Adrenal gland (tissue), 12 donors: ENCODE data around the gene PCSK6. TPM values are rescaled to one million over a fixed set of nuclear protein-coding genes. Genes with fewer than 3 reads are reported as not detected.
A peak's percentile ranks its signal among the peaks of the same experiment; 100 is the strongest.
"Not testable (repeated sequence)": the region's sequence is repeated elsewhere in the genome, so short reads cannot be mapped to it uniquely, and the experiment has no call there.

ENCODE experiments used
- DNase-seq, 7 donors: peaks; one replicate each; pipeline ENCODE4 v3.0.0-alpha.2; 2019 to 2020
- H3K27ac ChIP-seq, 5 donors: fragments of 200-600 bp; sonication (generic) in 4 of 5; 1 replicate in 3 of 5; 2 replicates in 2 of 5; pipeline versions ENCODE4 v1.5.1 to v1.8.0; 2016 to 2020; ENCODE audit warnings: mild to moderate bottlenecking in 1 of 5
- H3K27me3 ChIP-seq: fragments of 200-600 bp; 2 replicates; pipeline ENCODE4 v1.8.0; 2021
- H3K36me3 ChIP-seq, 2 donors: fragments of 200-600 bp; replicated peaks in 1 of 2; 1 replicate in 1 of 2; 2 replicates in 1 of 2; pipeline versions ENCODE4 v1.5.1 to v1.8.0; 2018 to 2022
- H3K4me1 ChIP-seq, 2 donors: fragments of 200-600 bp; replicated peaks in 1 of 2; 1 replicate in 1 of 2; 2 replicates in 1 of 2; pipeline versions ENCODE4 v1.5.1 to v1.8.0; 2018 to 2021
- H3K4me3 ChIP-seq, 4 donors: fragments of 200-600 bp; sonication (generic) in 3 of 4; one replicate each; pipeline ENCODE4 v1.5.1; 2016 to 2018
- H3K9me3 ChIP-seq, 3 donors: fragments of 200-600 bp; sonication (generic) in 1 of 3; replicated peaks in 1 of 3; 1 replicate in 2 of 3; 2 replicates in 1 of 3; pipeline versions ENCODE4 v1.5.1 to v1.8.0; 2016 to 2021
- POLR2A ChIP-seq, 2 donors: fragments of 450-650 bp; IDR thresholded peaks; one replicate each; pipeline ENCODE4 v1.6.1; 2017; ENCODE audit warnings: antibody characterized with exemption in 2 of 2, mild to moderate bottlenecking in 2 of 2, moderate library complexity in 1 of 2
- WGBS, 4 donors: extraction: QIAGEN DNeasy Blood & Tissue Kit in 2 of 4; methylation state at CpG; one replicate each; pipeline versions ENCODE4 v1.1.5 to v1.1.7; 2013 to 2017; 5-methylcytosine and 5-hydroxymethylcytosine counted together
- intact Hi-C, 2 donors: fragments of 100-400 bp; cut with DNase I; formaldehyde crosslinking; loops; one replicate each; pipeline versions ENCODE4 v1.14.1 to v1.15.0; 2022 to 2023
- polyA plus RNA-seq, 3 donors: library from polyadenylated mRNA; stranded (reverse); fragments of 200-250 nt in 2 of 3; fragments of 350-450 nt in 1 of 3; fragmentation: Illumina TruSeq in 1 of 3; extraction: RNeasy Lipid Tissue Mini Kit (QIAGEN cat#74804) in 1 of 3; gene quantifications; one replicate each; pipeline ENCODE4 v1.2.3, GENCODE V29; 2013 to 2014
- total RNA-seq, 9 donors: library from RNA; depleted of rRNA in 4 of 9; stranded (reverse); fragments of >200 nt in 4 of 9; fragments of 120-200 nt in 1 of 9; fragmentation: NEBNext Ultra II Directional in 1 of 9; extraction: Animal tissue kit (Norgen Biotek cat#: 25700) in 1 of 9; gene quantifications; one replicate each; pipeline versions ENCODE4 v1.1.0 to v1.2.4, GENCODE V29; 2013 to 2023
- TF ChIP-seq, protein P1 (sequence below), 6 experiments: fragments of 450-650 bp in 4 of 6; fragments of 200-600 bp in 2 of 6; sonication (generic) in 1 of 6; IDR thresholded peaks; 1 replicate in 5 of 6; 2 replicates in 1 of 6; pipeline versions ENCODE4 v1.5.1 to v1.8.0; 2016 to 2021; ENCODE audit warnings: antibody characterized with exemption in 6 of 6, mild to moderate bottlenecking in 2 of 6, moderate library complexity in 1 of 6
- donor health status: healthy with polysubstance abuse.
- donor health status: Bipolar disorder and iron deficiency.
- donor health status: DM: yes; HTN: yes; CAD: no.
- donor health status: DM: no; HTN: no; CAD: no.
- donor health status: DM: no; HTN: no; CAD: no.
- donor health status: DM: yes; HTN: yes; CAD: no.

The PCSK6 gene
- total and polyA plus RNA-seq, 12 donors = 0.88 to 53.0 (median 5.6) TPM

DNA sequence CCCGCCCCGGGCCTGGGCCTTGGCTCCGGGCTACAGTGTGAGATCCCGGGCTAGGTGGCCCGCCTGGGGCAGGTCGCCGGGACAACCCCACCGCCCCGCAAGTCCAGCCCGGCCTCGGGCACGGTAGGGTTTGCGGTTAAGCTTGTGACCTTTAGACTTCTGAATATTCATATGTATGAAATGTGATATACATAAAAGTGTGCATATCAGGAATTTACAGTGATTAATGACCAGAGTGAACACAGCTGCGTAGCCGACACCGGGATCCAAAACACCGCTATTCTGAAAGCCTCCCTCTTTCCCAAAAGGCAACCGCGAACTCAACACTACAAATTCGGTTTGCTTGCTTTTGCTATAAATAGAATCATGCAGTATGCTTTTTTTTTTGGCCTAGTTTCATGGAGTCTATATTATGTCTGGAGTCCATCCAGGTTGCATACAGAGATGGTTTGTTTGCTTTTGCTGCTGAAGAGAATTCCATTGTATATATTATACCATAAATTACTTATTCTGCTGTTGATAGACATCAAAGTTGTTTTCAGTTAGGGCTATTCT lies 193.8 kb downstream of the PCSK6 start:
- Histone ChIP-seq H3K4me1 (peaks cover 19 to 28% of the 10 kb centered on the region in 2 donors), H3K4me3 (peak overlapping the region; percentile 57 to 86 (median 70)), H3K27me3 (no peaks in the 10 kb centered on the region), H3K9me3 (no peaks in the 10 kb centered on the region), H3K27ac (peak overlapping the region in 4 of 5 donors; percentile 89 to 96 (median 94)), H3K36me3 (no peaks in the 10 kb centered on the region)
- DNase-seq = no peak
- 1 to 2% (median 1%) methylated on average over 18 to 20 of the region's 20 CpGs for WGBS, 4 donors
- intact Hi-C loops = loop anchor here in 1 of 2 donors (5.0 kb wide), 1 partner anchor 347 kb away; no protein-coding TSS in a partner anchor
- TF ChIP-seq, protein P1, sequence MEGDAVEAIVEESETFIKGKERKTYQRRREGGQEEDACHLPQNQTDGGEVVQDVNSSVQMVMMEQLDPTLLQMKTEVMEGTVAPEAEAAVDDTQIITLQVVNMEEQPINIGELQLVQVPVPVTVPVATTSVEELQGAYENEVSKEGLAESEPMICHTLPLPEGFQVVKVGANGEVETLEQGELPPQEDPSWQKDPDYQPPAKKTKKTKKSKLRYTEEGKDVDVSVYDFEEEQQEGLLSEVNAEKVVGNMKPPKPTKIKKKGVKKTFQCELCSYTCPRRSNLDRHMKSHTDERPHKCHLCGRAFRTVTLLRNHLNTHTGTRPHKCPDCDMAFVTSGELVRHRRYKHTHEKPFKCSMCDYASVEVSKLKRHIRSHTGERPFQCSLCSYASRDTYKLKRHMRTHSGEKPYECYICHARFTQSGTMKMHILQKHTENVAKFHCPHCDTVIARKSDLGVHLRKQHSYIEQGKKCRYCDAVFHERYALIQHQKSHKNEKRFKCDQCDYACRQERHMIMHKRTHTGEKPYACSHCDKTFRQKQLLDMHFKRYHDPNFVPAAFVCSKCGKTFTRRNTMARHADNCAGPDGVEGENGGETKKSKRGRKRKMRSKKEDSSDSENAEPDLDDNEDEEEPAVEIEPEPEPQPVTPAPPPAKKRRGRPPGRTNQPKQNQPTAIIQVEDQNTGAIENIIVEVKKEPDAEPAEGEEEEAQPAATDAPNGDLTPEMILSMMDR (IDR thresholded peaks at IDR 0.05) = no peak
- no peak for TF ChIP-seq POLR2A (IDR thresholded peaks at IDR 0.05)

DNA sequence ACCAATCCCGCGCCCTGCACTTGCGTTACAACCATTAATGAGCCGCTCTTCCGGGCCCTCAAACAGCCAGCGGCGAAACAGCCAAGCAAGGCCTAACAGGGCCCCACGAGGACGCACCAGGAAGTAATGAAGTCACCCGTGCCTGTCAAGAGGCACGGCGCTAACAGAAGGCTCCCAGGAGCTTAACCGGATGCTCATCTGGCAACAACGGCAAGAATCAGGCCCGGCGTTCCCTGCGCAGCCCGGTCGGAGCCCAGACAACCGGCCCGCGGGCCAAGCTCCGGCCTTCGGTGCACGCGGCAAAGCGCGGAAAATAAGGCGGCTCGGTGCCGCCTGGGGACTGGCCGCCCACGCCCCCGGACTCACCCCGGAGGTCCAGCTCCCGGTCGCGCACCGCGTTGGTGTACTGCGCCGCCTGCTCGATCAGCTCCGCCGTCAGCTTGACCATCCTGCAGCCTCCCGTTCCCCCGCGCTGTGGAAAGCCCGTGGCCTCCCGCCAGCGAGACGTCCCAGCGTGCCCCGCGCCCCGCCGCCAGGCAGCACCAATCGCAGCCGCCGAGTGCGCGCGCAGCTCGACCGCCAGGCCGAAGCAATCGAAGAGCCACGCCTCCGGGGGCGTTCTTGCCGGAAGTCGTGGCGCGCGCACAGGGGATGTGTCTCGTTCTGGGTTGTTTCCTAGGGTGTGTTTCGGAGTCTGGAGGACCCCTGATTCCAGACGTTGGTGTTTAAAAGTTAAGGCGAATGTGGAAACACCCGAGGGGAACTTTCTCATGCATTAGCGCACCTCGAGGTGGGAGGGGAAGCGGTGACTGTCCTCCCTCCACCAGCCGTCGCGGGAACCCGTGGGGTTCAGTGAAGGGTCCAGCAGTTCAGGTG lies 194.5 kb downstream of the PCSK6 start, which contains the start of gene SNRPA1:
SNRPA1 (minus strand) TSS at position 518 of the 876 bp plus-strand sequence; CDS start at position 448, 70 bp downstream.
- peak; percentile 97 to 99 (median 98) for DNase-seq
- no peaks in the 10 kb centered on the region for H3K27me3 ChIP-seq
- no peaks in the 10 kb centered on the region for H3K36me3 ChIP-seq
- TF ChIP-seq POLR2A (IDR thresholded peaks at IDR 0.05) = peak; percentile 76 to 81
- TF ChIP-seq, protein P1 (IDR thresholded peaks at IDR 0.05) = no peak
- whole genome bisulfite sequencing, 4 donors = 0 to 1% (median 0%) methylated on average over 17 to 87 of the region's 87 CpGs
- H3K4me1 ChIP-seq = peaks cover 19 to 28% of the 10 kb centered on the region in 2 donors
- H3K27ac ChIP-seq = peak within 1 kb of the TSS; percentile 75 to 96 (median 92)
- peak within 1 kb of the TSS; percentile 57 to 86 (median 70) for H3K4me3 ChIP-seq
- H3K9me3 ChIP-seq = no peaks in the 10 kb centered on the region
- intact Hi-C loops = loop anchor here in 1 of 2 donors (5.0 kb wide), 1 partner anchor 347 kb away; no protein-coding TSS in a partner anchor

DNA sequence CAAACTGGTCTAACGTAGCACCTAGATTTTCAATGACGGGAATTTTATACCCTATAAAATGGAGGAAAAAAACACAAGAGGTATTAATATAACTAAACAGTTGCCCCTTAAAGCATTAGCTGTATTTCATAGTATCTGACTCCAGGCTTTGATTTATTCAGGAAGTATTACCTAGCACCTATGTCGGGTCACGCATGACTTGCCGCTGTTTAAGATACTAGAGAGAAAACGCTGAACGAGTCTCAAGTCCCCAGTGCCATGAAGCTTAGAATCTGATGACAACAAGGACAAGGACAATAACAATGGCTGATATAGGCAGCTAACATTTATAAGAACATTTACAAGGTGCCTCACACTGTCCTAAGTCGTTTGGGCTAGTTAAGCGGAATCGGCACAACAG lies 196.4 kb downstream of the PCSK6 start:
- peak overlapping the region in 1 of 4 donors; percentile 86 for H3K4me3 ChIP-seq
- 76 to 82% (median 81%) methylated on average over 10 of the region's 10 CpGs for WGBS, 4 donors
- H3K27ac ChIP-seq = no peak overlapping the region
- TF ChIP-seq, protein P1 (IDR thresholded peaks at IDR 0.05) = no peak
- no peak for TF ChIP-seq POLR2A (IDR thresholded peaks at IDR 0.05)
- peaks cover 19 to 28% of the 10 kb centered on the region in 2 donors for H3K4me1 ChIP-seq
- no peaks in the 10 kb centered on the region for H3K27me3 ChIP-seq
- peak in 1 of 7 donors; percentile 47 for DNase-seq
- H3K9me3 ChIP-seq = no peaks in the 10 kb centered on the region
- H3K36me3 ChIP-seq = peaks cover 0 to 5% of the 10 kb centered on the region in 2 donors
- intact Hi-C loops = no loop called here

DNA sequence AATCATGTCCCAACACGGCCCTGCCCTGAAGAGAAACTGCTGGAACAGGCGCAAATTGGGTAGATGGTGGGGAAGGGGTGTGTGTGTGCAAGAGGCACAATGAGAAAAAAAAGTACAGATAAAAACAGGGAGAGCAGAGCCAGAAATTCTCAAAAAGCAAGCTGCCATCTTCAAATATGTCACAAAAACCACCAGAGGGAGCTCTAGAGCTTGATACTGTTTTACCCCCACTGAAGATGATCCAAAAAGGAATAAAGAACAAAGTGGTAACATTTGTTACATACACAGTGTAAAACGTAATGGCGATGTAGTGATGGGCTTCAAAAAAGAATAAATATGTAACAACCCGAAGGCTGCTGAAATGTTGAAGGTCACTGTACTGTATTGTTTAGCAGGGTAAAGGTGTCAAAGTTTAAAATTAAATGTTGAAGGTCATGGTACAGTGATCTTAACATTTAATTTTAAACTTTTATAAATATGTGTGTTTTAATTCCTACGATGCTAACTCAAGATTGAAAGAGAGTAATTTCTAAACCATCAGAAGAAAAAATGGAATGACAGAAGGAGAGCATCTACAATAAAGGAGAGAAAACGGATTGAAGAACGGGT lies 200.5 kb downstream of the PCSK6 start:
- TF ChIP-seq POLR2A (IDR thresholded peaks at IDR 0.05) = no peak
- TF ChIP-seq, protein P1 (IDR thresholded peaks at IDR 0.05) = peak; percentile 33 to 60 (median 54)
- peaks cover 0 to 36% of the 10 kb centered on the region in 2 donors for H3K36me3 ChIP-seq
- H3K4me3 ChIP-seq = no peak overlapping the region
- intact Hi-C loops = no loop called here
- no peaks in the 10 kb centered on the region for H3K9me3 ChIP-seq
- DNase-seq = no peak
- peaks cover 12 to 20% of the 10 kb centered on the region in 2 donors for H3K4me1 ChIP-seq
- no peak overlapping the region for H3K27ac ChIP-seq
- WGBS, 4 donors = 70 to 79% (median 75%) methylated on average over 8 of the region's 8 CpGs
- no peaks in the 10 kb centered on the region for H3K27me3 ChIP-seq

DNA sequence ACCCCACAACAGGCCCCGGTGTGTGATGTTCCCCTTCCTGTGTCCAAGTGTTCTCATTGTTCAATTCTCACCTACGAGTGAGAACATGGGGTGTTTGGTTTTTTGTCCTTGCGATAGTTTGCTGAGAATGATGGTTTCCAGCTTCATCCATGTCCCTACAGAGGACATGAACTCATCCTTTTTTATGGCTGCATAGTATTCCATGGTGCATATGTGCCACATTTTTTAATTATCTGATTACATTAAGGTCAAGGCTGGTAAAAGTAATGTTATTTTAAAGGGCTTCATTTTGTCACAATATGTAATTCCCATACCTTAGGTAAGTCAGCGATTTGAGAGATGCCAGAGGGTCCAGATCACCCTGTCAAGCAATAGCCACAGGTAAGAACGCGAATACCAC lies 202.2 kb downstream of the PCSK6 start:
- H3K27ac ChIP-seq, H3K4me3 ChIP-seq, H3K4me1 ChIP-seq, H3K27me3 ChIP-seq, intact Hi-C loops, H3K9me3 ChIP-seq: not testable (repeated sequence)
- peaks cover 0 to 52% of the 10 kb centered on the region in 2 donors for H3K36me3 ChIP-seq
- peak in 1 of 7 donors; percentile 27 for DNase-seq
- 93 to 98% (median 97%) methylated on average over 6 of the region's 6 CpGs for WGBS, 4 donors
